Myocyte (in vitro differentiated cells): Measurements from ENCODE around the gene PPP2R2C. TPM values are rescaled to one million over a fixed set of nuclear protein-coding genes. Genes with fewer than 3 reads are reported as not detected.
A peak's percentile ranks its signal among the peaks of the same experiment; 100 is the strongest.

Experiments used
- DNase-seq: peaks from one replicate; pipeline ENCODE4 v3.0.0-alpha.2; 2012; ENCODE audit warnings: low read depth
- total RNA-seq: library from RNA; depleted of rRNA; stranded (reverse); fragments of >200 nt; gene quantifications from 2 replicates; pipeline ENCODE4 v1.2.3, GENCODE V29; 2014

The PPP2R2C gene
- total RNA-seq, 1 donor from 2014 or later = 0.29 TPM

GRCh38 chr4:6368096-6368495 lies 104.3 kb downstream of the PPP2R2C start:
- no peak for DNase-seq

- no peak for DNase-seq
Measured at GRCh38 chr4:6367371-6367851, 105.0 kb downstream of the PPP2R2C start.

GRCh38 chr4:6366581-6366980 lies 105.8 kb downstream of the PPP2R2C start:
- DNase-seq = no peak

GRCh38 chr4:6365545-6366086 lies 106.8 kb downstream of the PPP2R2C start:
- no peak for DNase-seq

GRCh38 chr4:6364581-6364980 lies 107.8 kb downstream of the PPP2R2C start:
- no peak for DNase-seq

GRCh38 chr4:6364146-6364545 lies 108.3 kb downstream of the PPP2R2C start:
- DNase-seq = no peak

GRCh38 chr4:6362896-6363295 lies 109.5 kb downstream of the PPP2R2C start:
- peak; percentile 30 for DNase-seq

GRCh38 chr4:6362243-6362885 lies 110.0 kb downstream of the PPP2R2C start:
- no peak for DNase-seq

- DNase-seq = no peak
Measured at GRCh38 chr4:6361076-6361784, 111.2 kb downstream of the PPP2R2C start.

GRCh38 chr4:6360385-6360784 lies 112.0 kb downstream of the PPP2R2C start:
- DNase-seq = no peak

- DNase-seq = no peak
Measured at GRCh38 chr4:6359536-6360308, 112.7 kb downstream of the PPP2R2C start.

- no peak for DNase-seq
Measured at GRCh38 chr4:6357476-6357875, 114.9 kb downstream of the PPP2R2C start.

- no peak for DNase-seq
Measured at GRCh38 chr4:6356076-6356560, 116.3 kb downstream of the PPP2R2C start.

- no peak for DNase-seq
Measured at GRCh38 chr4:6355052-6355451, 117.4 kb downstream of the PPP2R2C start.

GRCh38 chr4:6354626-6355025 lies 117.8 kb downstream of the PPP2R2C start:
- no peak for DNase-seq

GRCh38 chr4:6354119-6354518 lies 118.3 kb downstream of the PPP2R2C start:
- no peak for DNase-seq

GRCh38 chr4:6352031-6352692 lies 120.3 kb downstream of the PPP2R2C start:
- no peak for DNase-seq

- DNase-seq = no peak
Measured at GRCh38 chr4:6351246-6352000, 121.0 kb downstream of the PPP2R2C start.

- DNase-seq = no peak
Measured at GRCh38 chr4:6350646-6351045, 121.8 kb downstream of the PPP2R2C start.

- DNase-seq = peak; percentile 29
Measured at GRCh38 chr4:6349896-6350603, 122.4 kb downstream of the PPP2R2C start.
